Ramos (cell line): ENCODE measurements around the gene TMEM191B.
"Not testable (repeated sequence)": the region's sequence is repeated elsewhere in the genome, so short reads cannot be mapped to it uniquely, and the experiment has no call there.

Experiments
- in situ Hi-C: fragments of 300-500 bp; cut with MboI; formaldehyde crosslinking; loops from one replicate; pipeline ENCODE4 v1.14.3; 2022; ENCODE audit warnings: low sequenced_read_pairs; ENCODE audit not compliant: unreplicated experiment

The TMEM191B gene

DNA sequence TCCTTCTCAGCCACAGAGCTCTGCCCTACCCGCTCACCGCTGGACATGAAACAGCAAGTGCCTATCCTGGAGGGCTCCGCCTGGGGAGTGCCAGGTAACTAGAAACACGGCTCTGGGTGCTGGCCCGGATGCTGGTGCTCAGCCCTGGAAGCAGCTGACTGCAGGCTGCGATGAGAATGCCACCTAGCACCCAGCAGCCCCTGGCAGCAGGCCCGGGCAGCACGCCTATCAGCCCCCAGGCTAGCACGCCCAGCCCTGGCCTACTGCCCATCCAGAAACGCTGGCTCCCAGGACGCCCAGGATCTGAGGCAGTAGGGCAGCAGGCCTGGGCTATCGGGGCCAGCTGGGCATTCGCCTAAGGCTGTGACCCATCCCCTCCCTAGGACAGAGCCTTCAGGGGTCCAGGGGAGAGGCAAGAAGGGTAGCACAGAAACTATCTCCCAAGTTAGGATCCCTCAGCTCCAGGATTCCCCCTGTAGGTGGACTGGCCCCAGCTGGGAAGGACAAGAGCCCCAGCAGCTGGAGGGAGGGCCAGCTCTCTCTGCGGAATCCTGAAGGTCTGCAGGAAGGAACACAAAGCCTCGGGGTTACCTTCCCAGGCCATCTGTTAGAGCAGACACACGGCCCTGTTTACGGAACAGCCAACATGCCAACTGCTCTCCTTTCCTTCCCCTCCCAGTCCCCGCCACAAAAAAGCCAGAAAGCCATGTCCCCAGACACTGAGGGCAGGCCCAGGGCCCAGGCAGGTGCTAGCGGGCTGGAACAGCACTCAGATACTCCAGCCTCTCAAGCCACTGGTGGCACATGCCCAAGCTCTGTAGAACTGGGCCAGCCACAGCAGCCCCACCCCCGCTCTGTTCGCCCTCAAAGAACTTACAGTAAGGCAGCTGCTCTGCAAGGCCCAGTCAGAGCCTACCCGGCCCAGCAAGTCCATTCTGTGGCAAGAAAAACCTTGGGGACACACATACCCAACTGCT lies 27.0 kb downstream of the TMEM191B start:
- in situ Hi-C loops: not testable (repeated sequence)

DNA sequence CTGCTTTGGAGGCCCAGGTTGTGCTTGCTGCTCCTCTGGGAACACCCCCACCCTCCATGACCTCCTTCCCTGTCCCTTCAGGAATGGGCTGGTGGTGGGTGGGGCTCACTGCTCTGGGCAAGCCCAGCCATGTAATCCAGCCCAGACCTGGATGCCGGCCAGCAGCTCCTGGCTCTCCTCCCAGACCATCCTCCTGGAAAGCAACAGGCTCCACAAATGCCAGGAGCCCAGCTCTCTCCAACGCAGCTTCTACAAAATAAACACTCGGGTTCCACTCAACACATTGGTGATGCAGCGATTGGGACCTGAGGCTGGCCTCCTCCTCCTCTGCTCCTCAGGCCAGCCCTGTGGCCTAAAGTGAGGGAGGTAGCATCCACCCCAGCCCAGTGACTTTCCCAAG lies 30.9 kb downstream of the TMEM191B start:
- in situ Hi-C loops: not testable (repeated sequence)

DNA sequence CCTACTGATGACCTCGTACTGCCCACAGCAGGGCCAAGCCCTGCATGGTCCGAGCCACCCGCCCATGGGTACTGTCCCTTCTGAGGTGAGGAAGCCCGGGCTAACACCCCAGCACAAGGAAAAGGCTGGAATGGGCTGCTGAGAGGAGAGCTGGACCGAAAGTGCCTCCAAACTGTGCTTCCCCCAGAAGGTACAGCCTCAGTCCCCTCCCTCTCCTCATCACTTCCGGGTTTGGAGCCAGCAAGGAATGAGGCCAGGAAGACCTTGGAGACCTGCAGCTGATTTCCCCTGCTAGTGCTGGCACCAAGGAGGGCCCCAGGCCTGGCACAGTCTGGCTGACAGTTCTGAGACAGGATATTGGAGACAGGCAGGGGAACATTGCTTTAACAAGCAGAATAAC lies 31.3 kb downstream of the TMEM191B start:
- in situ Hi-C loops: not testable (repeated sequence)

DNA sequence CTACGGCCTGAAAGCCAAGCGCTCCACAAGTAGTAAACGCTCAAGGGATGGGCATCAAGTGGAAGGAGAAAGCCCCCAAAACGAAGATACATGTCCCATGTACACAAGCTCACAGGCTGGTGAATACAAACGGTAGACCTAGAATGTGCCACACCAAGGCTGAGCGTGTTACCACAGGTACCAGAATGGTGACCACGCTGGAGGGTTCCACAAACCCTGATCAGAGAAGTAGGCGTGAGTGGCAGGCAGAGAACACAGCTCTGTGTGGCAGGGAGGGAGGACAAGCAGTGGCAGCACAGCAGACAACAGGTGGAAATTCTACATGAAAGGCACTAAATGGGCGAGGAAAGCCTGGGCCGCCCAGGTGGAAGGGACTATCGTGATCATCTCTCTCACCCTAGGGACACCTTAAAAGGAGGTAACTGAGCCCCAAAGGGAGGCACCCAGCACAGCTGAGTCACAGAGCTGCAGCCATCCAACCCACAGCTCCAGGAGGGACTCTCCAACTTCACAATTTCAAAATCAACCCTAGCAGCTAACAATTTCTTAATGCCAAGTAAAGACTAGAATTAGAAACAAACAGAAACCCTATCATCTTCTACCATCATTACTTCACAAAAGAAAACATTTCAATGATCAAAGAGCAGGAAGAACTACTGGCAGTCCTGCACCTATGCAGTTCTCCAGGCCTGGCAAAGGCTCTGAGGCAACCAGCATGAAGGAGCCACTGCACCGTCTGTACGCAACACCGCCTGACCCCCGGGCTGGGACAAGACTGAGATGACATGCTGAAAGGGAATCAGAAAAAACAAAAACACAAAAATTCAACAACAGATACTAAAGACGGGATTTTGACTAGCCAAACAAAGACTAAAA lies 32.7 kb downstream of the TMEM191B start:
- in situ Hi-C loops: not testable (repeated sequence)

GRCh38 chr22:18570509-18571246 lies 43.1 kb downstream of the TMEM191B start:
- in situ Hi-C loops: not testable (repeated sequence)

GRCh38 chr22:18573483-18574164 lies 46.0 kb downstream of the TMEM191B start:
- in situ Hi-C loops: not testable (repeated sequence)

- in situ Hi-C loops: not testable (repeated sequence)
These were observed 47.0 kb downstream of the TMEM191B start for GRCh38 chr22:18574555-18574954.

DNA sequence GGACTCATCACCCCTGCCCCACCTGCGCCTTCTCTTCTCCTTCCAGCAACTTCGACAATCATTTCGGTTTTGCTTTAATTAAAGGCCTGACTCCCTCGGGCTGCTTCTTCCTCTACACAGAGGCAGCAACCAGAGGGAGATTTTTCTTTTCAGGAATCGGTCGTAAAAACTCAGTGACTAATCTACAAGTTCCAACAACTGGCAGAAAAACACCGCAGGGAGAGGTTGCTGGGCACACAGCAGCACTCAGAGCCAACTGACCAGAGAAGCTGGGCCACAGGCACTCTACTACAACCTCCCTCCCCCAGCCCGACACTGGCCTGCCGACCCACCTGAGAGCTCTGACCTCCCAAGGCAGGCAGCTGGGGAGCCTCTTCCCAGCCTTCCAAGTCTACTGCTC lies 48.1 kb downstream of the TMEM191B start:
- in situ Hi-C loops: not testable (repeated sequence)

DNA sequence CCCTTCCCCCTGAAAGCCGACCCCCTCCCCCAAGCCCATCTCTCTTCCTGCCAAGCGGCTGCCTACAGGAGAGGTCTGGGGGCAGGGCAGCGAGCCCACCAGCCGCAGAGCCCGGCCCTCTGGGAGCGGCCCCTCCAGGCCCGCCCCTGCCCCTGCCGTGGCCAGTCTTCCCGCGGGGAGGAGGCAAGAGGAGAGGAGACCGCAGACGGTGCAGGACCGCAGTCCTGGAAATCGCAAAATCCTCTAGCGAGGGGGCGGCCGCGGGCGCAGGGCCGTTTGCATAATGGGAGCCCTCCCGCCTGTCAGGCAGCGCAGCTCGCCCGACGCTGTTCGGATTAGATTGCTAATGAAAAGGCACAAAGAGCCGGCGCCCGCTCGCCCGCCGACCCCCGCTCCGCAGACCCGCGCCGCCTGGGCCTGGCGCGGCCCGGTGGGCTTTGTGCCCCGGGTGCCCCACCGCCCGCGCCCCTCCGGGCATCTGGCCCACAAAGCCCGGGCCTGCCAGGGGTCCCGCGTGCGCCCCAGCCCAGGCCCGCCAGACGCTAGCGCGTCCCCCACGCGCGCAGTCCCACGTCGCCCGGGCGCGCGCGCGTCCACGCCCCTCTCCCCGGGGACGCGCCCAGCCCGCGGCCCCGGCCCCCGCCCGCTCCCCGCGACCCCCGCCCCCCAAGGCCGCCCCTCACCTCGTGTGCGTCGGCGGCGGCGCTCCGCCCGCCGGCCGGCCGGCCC lies 49.7 kb downstream of the TMEM191B start:
- in situ Hi-C loops: not testable (repeated sequence)

- in situ Hi-C loops: not testable (repeated sequence)
These were observed 50.2 kb downstream of the TMEM191B start for GRCh38 chr22:18577847-18578246.
